Iris pigment epithelial cell (primary cell): ENCODE data around the gene HELZ.
"Not testable (repeated sequence)": the region's sequence is repeated elsewhere in the genome, so short reads cannot be mapped to it uniquely, and the experiment has no call there.

Source experiments
- DNase-seq: peaks from one replicate; pipeline ENCODE4 v3.0.0-alpha.2; 2011; ENCODE audit warnings: low read depth

The HELZ gene

GRCh38 chr17:67227488-67227887, 17.5 kb downstream of the HELZ start:
- peak; percentile 36 for DNase-seq

GRCh38 chr17:67225316-67225715, 19.7 kb downstream of the HELZ start:
- DNase-seq = no peak

- DNase-seq = no peak
Observed at GRCh38 chr17:67224736-67225135, 20.3 kb downstream of the HELZ start.

- DNase-seq = no peak
Observed at GRCh38 chr17:67223924-67224323, 21.1 kb downstream of the HELZ start.

- DNase-seq = peak; percentile 62
Observed at GRCh38 chr17:67221062-67221998, 23.7 kb downstream of the HELZ start.

- DNase-seq = peak; percentile 81
Observed at GRCh38 chr17:67218385-67218950, 26.5 kb downstream of the HELZ start.

- DNase-seq = no peak
Observed at GRCh38 chr17:67217446-67217845, 27.6 kb downstream of the HELZ start.

GRCh38 chr17:67216578-67217320, 28.2 kb downstream of the HELZ start:
- DNase-seq = no peak

- no peak for DNase-seq
Observed at GRCh38 chr17:67215991-67216421, 29.0 kb downstream of the HELZ start.

GRCh38 chr17:67212714-67213417, 32.1 kb downstream of the HELZ start:
- peak; percentile 80 for DNase-seq

GRCh38 chr17:67212231-67212630, 32.8 kb downstream of the HELZ start:
- no peak for DNase-seq

GRCh38 chr17:67211742-67212141, 33.3 kb downstream of the HELZ start:
- DNase-seq = peak; percentile 70

- no peak for DNase-seq
Observed at GRCh38 chr17:67210915-67211314, 34.1 kb downstream of the HELZ start.

- DNase-seq = no peak
Observed at GRCh38 chr17:67208232-67208631, 36.8 kb downstream of the HELZ start.

GRCh38 chr17:67203818-67204217, 41.2 kb downstream of the HELZ start:
- DNase-seq = no peak

GRCh38 chr17:67202503-67202902, 42.5 kb downstream of the HELZ start:
- DNase-seq = no peak

GRCh38 chr17:67200727-67201301, 44.2 kb downstream of the HELZ start:
- DNase-seq = no peak

- DNase-seq = no peak
Observed at GRCh38 chr17:67198131-67198530, 46.9 kb downstream of the HELZ start.

- DNase-seq = not testable (repeated sequence)
Observed at GRCh38 chr17:67197023-67197422, 48.0 kb downstream of the HELZ start.

- no peak for DNase-seq
Observed at GRCh38 chr17:67196422-67196821, 48.6 kb downstream of the HELZ start.

GRCh38 chr17:67194134-67194533, 50.9 kb downstream of the HELZ start:
- DNase-seq = peak; percentile 48

- no peak for DNase-seq
Observed at GRCh38 chr17:67187927-67188326, 57.1 kb downstream of the HELZ start.
